ENCODE results near the gene KRT39.

Gene KRT39

DNA sequence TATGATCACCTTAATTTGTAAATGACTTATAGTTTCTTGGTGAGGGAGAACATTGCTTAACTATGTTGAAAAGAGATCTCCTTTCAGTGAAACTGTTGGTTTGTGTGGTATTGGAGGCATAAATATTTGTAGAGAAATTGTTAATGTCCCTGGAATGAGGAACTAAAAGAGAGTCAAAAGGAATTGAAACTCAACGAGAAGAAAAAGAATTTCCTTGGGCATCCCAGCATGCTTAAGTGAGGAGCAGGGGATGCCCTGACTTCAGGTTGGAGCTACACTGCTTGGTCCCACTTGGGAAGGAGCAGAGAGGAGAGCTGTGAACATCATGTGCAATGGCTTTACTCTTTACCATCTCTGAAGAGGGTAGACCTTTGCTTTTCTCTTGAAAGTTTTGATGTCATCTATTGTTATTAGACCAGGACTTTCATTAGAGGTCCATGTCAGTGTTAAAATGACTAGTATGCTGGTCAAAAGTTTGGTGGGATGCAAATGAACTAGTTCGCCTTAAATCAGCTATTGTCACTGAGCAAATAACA, 51.0 kb downstream of the KRT39 start:
- DNase-seq (ENCODE audit: low spot score): peak; percentile 31

DNA sequence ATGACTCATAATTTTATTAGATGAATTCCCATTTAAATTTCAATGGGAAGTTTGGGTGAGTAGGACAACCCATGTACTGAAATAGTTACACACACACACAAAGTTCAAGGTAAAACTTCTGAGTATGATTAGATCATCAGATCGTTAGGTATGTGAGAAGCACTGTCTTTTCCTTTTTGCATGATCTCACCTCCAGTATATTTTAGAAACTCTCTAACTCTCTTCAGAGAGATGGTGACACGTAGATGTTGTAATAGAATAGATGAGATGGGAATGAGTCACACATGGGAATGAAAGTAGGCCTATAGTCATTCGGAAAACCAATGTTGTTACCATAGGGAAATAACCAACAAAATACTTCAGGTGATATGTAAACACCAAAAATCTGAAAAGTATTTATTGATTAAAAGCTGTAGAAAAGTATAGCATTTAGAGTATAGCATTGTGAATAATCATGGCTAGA, 51.5 kb downstream of the KRT39 start:
- DNase-seq (ENCODE audit: low spot score): peak; percentile 39
- TF ChIP-seq, protein P1, sequence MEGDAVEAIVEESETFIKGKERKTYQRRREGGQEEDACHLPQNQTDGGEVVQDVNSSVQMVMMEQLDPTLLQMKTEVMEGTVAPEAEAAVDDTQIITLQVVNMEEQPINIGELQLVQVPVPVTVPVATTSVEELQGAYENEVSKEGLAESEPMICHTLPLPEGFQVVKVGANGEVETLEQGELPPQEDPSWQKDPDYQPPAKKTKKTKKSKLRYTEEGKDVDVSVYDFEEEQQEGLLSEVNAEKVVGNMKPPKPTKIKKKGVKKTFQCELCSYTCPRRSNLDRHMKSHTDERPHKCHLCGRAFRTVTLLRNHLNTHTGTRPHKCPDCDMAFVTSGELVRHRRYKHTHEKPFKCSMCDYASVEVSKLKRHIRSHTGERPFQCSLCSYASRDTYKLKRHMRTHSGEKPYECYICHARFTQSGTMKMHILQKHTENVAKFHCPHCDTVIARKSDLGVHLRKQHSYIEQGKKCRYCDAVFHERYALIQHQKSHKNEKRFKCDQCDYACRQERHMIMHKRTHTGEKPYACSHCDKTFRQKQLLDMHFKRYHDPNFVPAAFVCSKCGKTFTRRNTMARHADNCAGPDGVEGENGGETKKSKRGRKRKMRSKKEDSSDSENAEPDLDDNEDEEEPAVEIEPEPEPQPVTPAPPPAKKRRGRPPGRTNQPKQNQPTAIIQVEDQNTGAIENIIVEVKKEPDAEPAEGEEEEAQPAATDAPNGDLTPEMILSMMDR (IDR thresholded peaks at IDR 0.05; ENCODE audit: extremely low read depth, missing control alignments): no peak

More for the DNA sequence above, 51.0 kb downstream of the KRT39 start:
- TF ChIP-seq, protein P1 (IDR thresholded peaks at IDR 0.05; ENCODE audit: extremely low read depth, missing control alignments): no peak

- TF ChIP-seq, protein P1 (IDR thresholded peaks at IDR 0.05; ENCODE audit: extremely low read depth, missing control alignments): no peak
- DNase-seq (ENCODE audit: low spot score): no peak
These were observed 52.5 kb downstream of the KRT39 start for GRCh38 chr17:40914075-40914855.

DNA sequence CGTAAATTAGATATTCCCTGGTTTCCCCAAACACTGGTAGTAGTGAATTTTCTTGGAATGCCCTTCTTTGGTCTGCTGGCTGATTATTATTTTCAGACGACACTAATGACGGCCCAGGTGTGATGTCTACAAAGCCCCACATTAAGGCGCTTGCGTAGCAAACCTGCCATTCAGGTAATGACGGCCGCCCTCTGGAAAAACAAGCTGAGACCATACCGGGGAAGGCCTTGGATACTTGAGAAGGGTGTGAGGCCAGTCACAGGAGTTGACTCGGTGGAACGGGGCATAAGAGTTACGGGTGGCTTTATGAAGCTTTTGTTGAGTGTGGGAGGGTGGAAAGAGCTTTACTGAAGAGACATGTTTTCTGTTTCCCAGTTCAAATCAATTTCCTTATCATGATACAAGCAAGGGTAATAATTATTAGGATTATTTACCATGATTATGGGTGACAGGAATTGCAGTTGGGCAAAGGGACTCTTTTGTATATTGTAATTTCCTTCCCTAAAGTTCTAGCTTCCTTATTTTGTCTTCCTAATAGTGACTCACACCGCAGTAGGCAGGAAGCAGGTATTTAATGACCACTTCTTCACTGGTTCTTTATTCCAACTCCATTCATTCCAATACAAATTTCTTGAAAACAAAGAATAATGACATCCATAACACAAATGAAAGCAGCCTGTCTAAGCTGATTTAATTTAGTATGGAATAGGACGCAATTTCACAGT, 54.1 kb downstream of the KRT39 start:
- TF ChIP-seq, protein P1 (IDR thresholded peaks at IDR 0.05; ENCODE audit: extremely low read depth, missing control alignments): no peak
- DNase-seq (ENCODE audit: low spot score): no peak

DNA sequence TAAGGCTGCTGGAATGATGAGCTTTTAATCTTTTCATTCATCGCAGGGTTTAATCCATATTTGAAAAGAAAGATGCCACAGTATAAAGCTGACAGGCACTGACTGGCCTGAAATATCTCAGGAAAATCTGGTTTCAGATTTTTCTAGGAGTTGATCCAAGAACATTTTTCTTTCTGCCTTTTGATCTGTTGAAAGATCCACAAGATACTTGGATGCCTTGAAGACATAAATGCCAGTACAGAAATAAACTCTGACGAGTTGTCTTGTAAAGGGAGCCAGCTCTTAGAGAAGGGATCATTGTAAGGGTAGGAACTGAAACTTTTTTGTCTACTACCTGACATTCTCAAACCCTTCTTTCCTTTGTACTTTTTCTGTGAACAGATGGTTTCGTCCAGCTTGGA, 56.3 kb downstream of the KRT39 start:
- no peak for DNase-seq (ENCODE audit: low spot score)
- TF ChIP-seq, protein P1 (IDR thresholded peaks at IDR 0.05; ENCODE audit: extremely low read depth, missing control alignments): no peak

- TF ChIP-seq, protein P1 (IDR thresholded peaks at IDR 0.05; ENCODE audit: extremely low read depth, missing control alignments): no peak
- no peak for DNase-seq (ENCODE audit: low spot score)
These were observed 57.0 kb downstream of the KRT39 start for GRCh38 chr17:40909755-40910154.

DNA sequence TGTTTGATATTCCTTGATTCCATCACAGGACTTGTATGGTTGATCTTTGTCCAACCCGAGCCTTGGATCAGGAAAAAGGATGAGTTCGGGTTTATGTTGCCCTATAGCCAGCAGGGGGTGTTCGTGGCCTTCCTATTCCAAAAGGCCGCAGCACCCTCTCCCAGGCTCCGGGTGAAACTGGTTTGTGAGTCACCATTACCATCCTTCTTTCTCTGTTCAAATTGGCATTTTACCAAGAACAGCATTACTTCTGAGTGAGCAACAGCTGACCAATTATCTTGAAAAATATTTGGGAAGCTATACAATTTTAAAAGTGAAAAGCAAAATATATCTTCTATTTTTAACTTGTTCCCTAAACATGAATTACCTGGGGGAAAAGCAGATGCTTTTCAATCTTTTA, 57.4 kb downstream of the KRT39 start:
- DNase-seq (ENCODE audit: low spot score): peak; percentile 56
- TF ChIP-seq, protein P1 (IDR thresholded peaks at IDR 0.05; ENCODE audit: extremely low read depth, missing control alignments): peak; percentile 59

All from GM20000 (cell line).